ENCODE data around the gene LRRFIP2. TPM values are rescaled to one million over a fixed set of nuclear protein-coding genes. Genes with fewer than 3 reads are reported as not detected.
"Not testable (repeated sequence)": the region's sequence is repeated elsewhere in the genome, so short reads cannot be mapped to it uniquely, and the experiment has no call there.

The LRRFIP2 gene
- polyA plus RNA-seq, 6 donors from 2014 or later: 7.6 to 20.6 (median 15.5) TPM

- DNase-seq: no peak
- Mint-ChIP-seq H3K4me1 (peaks cover 0 to 4% (median 0%) of the 10 kb centered on the region in 3 donors), H3K4me3 (no peak overlapping the region), H3K27ac (no peak overlapping the region), H3K27me3 (no peaks in the 10 kb centered on the region), H3K9me3 (no peaks in the 10 kb centered on the region), H3K36me3 (no peaks in the 10 kb centered on the region)
- ATAC-seq (ENCODE audit: low read depth in 2 of 2): no peak
These were observed 43.2 kb downstream of the LRRFIP2 start for GRCh38 chr3:37130984-37131859.

DNA sequence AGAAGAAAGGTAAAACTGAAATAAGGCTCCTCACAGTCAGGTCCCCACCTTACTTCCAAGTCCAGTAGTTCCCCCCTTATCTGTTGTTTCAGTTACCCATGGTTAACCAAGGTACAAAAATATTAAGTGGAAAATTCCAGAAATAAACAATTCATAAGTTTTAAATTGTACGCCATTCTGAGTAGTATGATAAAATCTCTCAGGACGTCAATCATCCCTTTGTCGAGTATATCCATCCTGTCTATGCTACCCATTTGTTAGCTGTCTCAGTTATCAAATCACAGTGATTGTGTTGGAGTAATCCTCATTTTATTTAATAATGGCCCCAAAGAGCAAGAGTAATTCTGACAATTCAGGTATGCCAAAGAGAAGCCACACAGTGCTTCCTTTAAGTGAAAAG, 43.9 kb downstream of the LRRFIP2 start:
- H3K36me3 Mint-ChIP-seq: no peaks in the 10 kb centered on the region
- ATAC-seq (ENCODE audit: low read depth in 2 of 2): no peak
- peaks cover 0 to 4% (median 0%) of the 10 kb centered on the region in 3 donors for H3K4me1 Mint-ChIP-seq
- no peak for DNase-seq
- H3K9me3 Mint-ChIP-seq: no peaks in the 10 kb centered on the region
- no peaks in the 10 kb centered on the region for H3K27me3 Mint-ChIP-seq
- no peak overlapping the region for H3K4me3 Mint-ChIP-seq
- peak overlapping the region in 1 of 6 donors; percentile 10 for H3K27ac Mint-ChIP-seq

- DNase-seq: no peak
- no peak overlapping the region for H3K4me3 Mint-ChIP-seq
- peaks cover 0 to 4% (median 0%) of the 10 kb centered on the region in 3 donors for H3K4me1 Mint-ChIP-seq
- no peak for ATAC-seq (ENCODE audit: low read depth in 2 of 2)
- H3K27me3 Mint-ChIP-seq: no peaks in the 10 kb centered on the region
- H3K27ac Mint-ChIP-seq: no peak overlapping the region
- H3K36me3 Mint-ChIP-seq: no peaks in the 10 kb centered on the region
- no peaks in the 10 kb centered on the region for H3K9me3 Mint-ChIP-seq
These were observed 44.5 kb downstream of the LRRFIP2 start for GRCh38 chr3:37129871-37130270.

- Mint-ChIP-seq H3K36me3 (peaks cover 0 to under 1% of the 10 kb centered on the region in 2 donors), H3K4me1 (peaks cover 0 to 4% (median 0%) of the 10 kb centered on the region in 3 donors), H3K4me3 (no peak overlapping the region), H3K9me3 (no peaks in the 10 kb centered on the region), H3K27me3 (no peaks in the 10 kb centered on the region), H3K27ac (peak overlapping the region in 1 of 6 donors; percentile 13)
- no peak for ATAC-seq (ENCODE audit: low read depth in 2 of 2)
- DNase-seq: no peak
These were observed 47.0 kb downstream of the LRRFIP2 start for GRCh38 chr3:37127340-37127739.

- peaks cover 0 to 3% of the 10 kb centered on the region in 2 donors for H3K36me3 Mint-ChIP-seq
- H3K27ac Mint-ChIP-seq: peak overlapping the region in 1 of 6 donors; percentile 13
- ATAC-seq (ENCODE audit: low read depth in 2 of 2): no peak
- H3K9me3 Mint-ChIP-seq: peaks cover 0 to 3% (median 0%) of the 10 kb centered on the region in 7 donors
- no peak overlapping the region for H3K4me3 Mint-ChIP-seq
- H3K4me1 Mint-ChIP-seq: peaks cover 0 to 4% (median 0%) of the 10 kb centered on the region in 3 donors
- no peak for DNase-seq
- no peaks in the 10 kb centered on the region for H3K27me3 Mint-ChIP-seq
These were observed 47.5 kb downstream of the LRRFIP2 start for GRCh38 chr3:37126856-37127255.

GRCh38 chr3:37125195-37126073, 48.9 kb downstream of the LRRFIP2 start:
- Mint-ChIP-seq H3K27me3 (no peaks in the 10 kb centered on the region), H3K27ac (no peak overlapping the region), H3K9me3 (peaks cover 0 to 3% (median 0%) of the 10 kb centered on the region in 7 donors), H3K4me3 (no peak overlapping the region), H3K4me1 (no peaks in the 10 kb centered on the region), H3K36me3 (peaks cover 0 to 3% of the 10 kb centered on the region in 2 donors)
- no peak for ATAC-seq (ENCODE audit: low read depth in 2 of 2)
- no peak for DNase-seq

DNA sequence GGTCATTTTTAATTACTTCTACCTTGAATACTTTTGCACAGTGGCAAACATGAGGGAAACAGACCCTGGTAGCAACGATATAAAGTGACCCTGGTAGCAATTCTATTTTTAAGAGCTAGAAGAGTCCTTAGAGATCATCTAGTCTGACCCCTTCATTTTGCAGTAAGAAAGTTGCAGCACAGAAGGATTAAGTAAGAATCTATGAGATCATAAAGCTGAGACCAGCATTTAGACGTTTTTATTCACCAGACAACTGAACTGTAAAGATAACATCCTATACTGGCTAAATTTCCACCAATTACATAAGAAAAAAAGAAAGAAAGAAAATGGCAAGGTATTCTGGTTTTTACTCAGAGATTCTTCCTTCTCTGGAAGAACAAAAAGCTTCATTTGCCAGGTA, 49.9 kb downstream of the LRRFIP2 start:
- H3K9me3 Mint-ChIP-seq: peaks cover 0 to 3% (median 0%) of the 10 kb centered on the region in 7 donors
- H3K36me3 Mint-ChIP-seq: peaks cover 0 to 3% of the 10 kb centered on the region in 2 donors
- H3K27ac Mint-ChIP-seq: no peak overlapping the region
- H3K27me3 Mint-ChIP-seq: no peaks in the 10 kb centered on the region
- DNase-seq (no peak), ATAC-seq (ENCODE audit: low read depth in 2 of 2) (no peak)
- no peaks in the 10 kb centered on the region for H3K4me1 Mint-ChIP-seq
- no peak overlapping the region for H3K4me3 Mint-ChIP-seq

DNA sequence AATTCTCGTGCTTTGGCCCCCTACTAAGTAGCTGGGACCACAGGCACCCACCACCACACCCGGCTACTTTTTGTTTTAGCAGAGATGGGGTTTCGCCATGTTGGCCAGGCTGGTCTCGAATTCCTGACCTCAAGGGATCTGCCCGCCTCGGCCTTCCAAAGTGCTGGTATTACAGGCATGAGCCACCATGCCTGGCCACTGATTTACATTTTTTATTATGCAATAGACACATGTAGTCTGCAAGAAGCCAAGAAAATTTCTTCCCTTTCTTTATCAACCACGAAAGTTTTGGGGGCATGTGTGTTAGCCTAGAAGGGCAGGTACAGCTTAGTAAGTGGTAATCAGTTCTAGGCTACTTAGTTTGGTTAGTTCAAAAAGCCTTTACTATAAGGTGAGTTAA, 51.1 kb downstream of the LRRFIP2 start:
- no peak overlapping the region for H3K4me3 Mint-ChIP-seq
- H3K27me3 Mint-ChIP-seq: no peaks in the 10 kb centered on the region
- peaks cover 0 to 3% of the 10 kb centered on the region in 2 donors for H3K36me3 Mint-ChIP-seq
- no peaks in the 10 kb centered on the region for H3K4me1 Mint-ChIP-seq
- ATAC-seq (ENCODE audit: low read depth in 2 of 2): no peak
- H3K27ac Mint-ChIP-seq: no peak overlapping the region
- no peak for DNase-seq
- H3K9me3 Mint-ChIP-seq: peaks cover 0 to 3% (median 0%) of the 10 kb centered on the region in 7 donors

DNA sequence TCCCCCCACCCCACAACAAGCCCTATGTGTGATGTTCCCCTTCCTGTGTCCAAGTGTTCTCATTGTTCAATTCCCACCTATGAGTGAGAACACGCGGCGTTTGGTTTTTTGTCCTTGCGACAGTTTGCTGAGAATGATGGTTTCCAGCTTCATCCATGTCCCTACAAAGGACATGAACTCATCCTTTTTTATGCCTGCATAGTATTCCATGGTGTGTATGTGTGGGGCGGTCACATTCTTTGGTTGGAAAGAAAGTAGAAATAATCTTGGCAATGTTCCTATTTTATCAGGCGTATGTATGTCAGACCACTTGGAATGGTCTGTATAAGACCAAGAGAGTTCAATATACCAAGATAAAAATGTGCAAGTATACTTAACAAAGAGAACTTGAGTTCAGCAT, 52.3 kb downstream of the LRRFIP2 start:
- not testable (repeated sequence) for H3K9me3 Mint-ChIP-seq; H3K4me3 Mint-ChIP-seq; H3K27me3 Mint-ChIP-seq; ATAC-seq (ENCODE audit: low read depth in 2 of 2); DNase-seq; H3K36me3 Mint-ChIP-seq; H3K4me1 Mint-ChIP-seq; H3K27ac Mint-ChIP-seq

GRCh38 chr3:37118163-37118562, 56.2 kb downstream of the LRRFIP2 start:
- ATAC-seq (ENCODE audit: low read depth in 2 of 2): no peak
- Mint-ChIP-seq H3K36me3 (peaks cover 0 to 7% of the 10 kb centered on the region in 2 donors), H3K9me3 (peaks cover 0 to 3% (median 0%) of the 10 kb centered on the region in 7 donors), H3K4me1 (no peaks in the 10 kb centered on the region), H3K4me3 (no peak overlapping the region), H3K27me3 (no peaks in the 10 kb centered on the region), H3K27ac (peak overlapping the region in 1 of 6 donors; percentile 69)
- DNase-seq: no peak

DNA sequence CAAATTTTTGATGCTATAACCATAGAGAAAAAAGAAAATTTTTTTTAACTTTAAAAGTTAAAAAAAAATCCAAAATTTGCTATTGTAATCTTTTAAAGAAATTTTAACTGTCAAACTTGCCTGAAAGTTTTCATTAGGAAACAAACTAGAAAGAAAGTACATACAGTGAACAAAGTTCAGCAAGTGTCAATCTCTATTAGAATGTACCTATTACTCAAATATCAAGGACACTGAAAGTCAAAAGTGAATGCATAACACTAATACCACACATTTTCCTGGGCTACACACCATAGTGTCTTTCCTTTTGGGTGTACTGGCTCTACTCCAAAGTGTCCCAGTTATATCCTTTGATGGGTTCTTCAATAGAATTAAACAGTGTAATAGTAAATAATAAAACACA, 56.8 kb downstream of the LRRFIP2 start:
- Mint-ChIP-seq H3K27ac (no peak overlapping the region), H3K4me3 (no peak overlapping the region), H3K27me3 (no peaks in the 10 kb centered on the region), H3K36me3 (peaks cover 0 to 10% of the 10 kb centered on the region in 2 donors), H3K4me1 (no peaks in the 10 kb centered on the region), H3K9me3 (peaks cover 0 to 3% (median 0%) of the 10 kb centered on the region in 7 donors)
- ATAC-seq (ENCODE audit: low read depth in 2 of 2) (no peak), DNase-seq (no peak)

DNA sequence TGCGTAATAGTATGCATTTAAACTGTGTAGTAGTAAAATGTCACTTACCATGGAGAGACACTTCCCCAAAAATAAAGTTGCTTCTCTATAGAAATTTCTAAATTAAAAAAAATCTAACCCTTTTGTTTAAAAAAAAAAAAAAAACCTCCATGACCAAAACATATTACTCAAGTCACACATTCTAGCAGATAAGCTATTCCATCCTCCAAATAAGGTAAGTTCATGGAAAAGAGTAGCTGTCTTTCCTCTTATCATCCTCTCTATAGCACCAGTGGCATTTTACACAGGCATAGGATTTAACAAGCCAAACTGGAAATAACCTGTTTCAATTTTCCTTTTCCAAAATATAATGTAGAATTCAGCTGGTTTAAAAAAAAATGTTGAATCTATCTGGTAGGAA, 57.4 kb downstream of the LRRFIP2 start:
- no peak for DNase-seq
- no peak overlapping the region for H3K27ac Mint-ChIP-seq
- H3K4me1 Mint-ChIP-seq: no peaks in the 10 kb centered on the region
- H3K36me3 Mint-ChIP-seq: peaks cover 0 to 7% of the 10 kb centered on the region in 2 donors
- ATAC-seq (ENCODE audit: low read depth in 2 of 2): no peak
- H3K9me3 Mint-ChIP-seq: peaks cover 0 to under 1% (median 0%) of the 10 kb centered on the region in 7 donors
- H3K4me3 Mint-ChIP-seq: no peak overlapping the region
- H3K27me3 Mint-ChIP-seq: no peaks in the 10 kb centered on the region

DNA sequence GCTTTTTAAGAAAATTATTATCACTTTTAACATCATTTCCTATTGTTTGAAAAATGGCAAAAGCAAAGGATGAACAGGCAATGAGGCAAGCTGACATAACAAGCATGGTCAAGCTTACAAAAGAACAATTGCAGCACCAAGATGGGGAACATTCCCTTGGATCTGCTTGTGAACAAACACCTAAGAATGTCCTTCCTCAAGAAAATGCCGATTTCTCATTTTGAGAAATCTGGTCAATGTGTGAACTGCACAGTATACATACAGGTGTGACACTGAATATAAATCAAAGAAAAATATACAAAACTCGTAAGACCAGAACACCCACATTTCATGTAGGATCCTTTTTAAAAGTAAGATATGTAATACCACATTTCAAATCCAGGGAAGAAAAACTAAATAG, 58.9 kb downstream of the LRRFIP2 start:
- Mint-ChIP-seq H3K27me3 (no peaks in the 10 kb centered on the region), H3K4me1 (no peaks in the 10 kb centered on the region), H3K27ac (no peak overlapping the region), H3K4me3 (no peak overlapping the region), H3K36me3 (peaks cover 0 to 7% of the 10 kb centered on the region in 2 donors), H3K9me3 (no peaks in the 10 kb centered on the region)
- ATAC-seq (ENCODE audit: low read depth in 2 of 2) (no peak), DNase-seq (no peak)
